NCI-H748 (cell line): ENCODE measurements around the gene LSM10.

Experiments used
- DNase-seq: peaks from one replicate; lab custom pipeline; 2025; ENCODE audit not compliant: unreplicated experiment; lab: John Stamatoyannopoulos, UW

Gene LSM10

GRCh38 chr1:36397378-36398230 lies at the start of gene LSM10:
Gene LSM10, minus strand, starts transcription at chr1:36397908. Its CDS starts 3,779 bp downstream, at chr1:36394129.
- DNase-seq, result peak; percentile 89

- no peak for DNase-seq
Observed at GRCh38 chr1:36447450-36447849, 49.7 kb upstream of the LSM10 start.

DNA sequence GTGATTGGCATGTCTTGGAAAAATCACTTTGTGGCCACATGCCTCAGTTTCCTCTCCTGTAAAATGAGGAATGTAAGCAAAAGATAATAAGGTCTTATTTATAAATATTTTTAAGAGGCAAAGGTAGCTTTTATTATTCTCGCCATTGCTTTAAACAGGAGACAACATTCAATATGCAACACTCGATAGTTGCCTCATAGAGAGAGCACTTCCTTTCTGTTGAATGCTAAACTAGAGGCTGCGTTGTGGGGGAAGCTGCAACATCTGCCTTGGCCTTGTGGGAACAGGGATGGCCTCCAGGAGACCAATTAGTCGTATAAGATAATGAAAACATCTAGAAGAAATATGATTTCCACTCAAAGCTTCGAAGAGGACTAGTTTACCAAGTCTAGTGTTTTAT lies 49.0 kb upstream of the LSM10 start:
- no peak for DNase-seq

GRCh38 chr1:36446271-36446670 lies 48.6 kb upstream of the LSM10 start:
- DNase-seq, result peak; percentile 5

- DNase-seq, result no peak
Observed at GRCh38 chr1:36443297-36443696, 45.6 kb upstream of the LSM10 start.

DNA sequence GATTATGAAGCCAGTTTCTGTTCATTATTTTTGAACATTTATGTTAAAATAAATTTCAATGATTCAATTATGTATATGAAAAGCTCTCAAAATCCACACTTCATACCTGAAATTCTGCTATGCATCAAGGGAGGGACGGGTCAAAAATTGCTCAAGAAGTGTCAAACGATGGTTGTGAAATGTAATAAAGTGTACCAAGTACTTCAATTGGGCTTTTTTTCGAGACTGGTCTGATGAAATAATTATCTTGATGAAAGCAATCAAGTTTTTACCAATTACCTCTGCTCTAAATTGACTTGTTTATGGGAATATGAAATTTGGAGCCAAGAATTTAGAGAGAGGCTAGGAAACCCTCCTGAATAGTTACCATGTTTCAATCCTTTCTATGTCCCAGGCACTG lies 44.6 kb upstream of the LSM10 start:
- no peak for DNase-seq

DNA sequence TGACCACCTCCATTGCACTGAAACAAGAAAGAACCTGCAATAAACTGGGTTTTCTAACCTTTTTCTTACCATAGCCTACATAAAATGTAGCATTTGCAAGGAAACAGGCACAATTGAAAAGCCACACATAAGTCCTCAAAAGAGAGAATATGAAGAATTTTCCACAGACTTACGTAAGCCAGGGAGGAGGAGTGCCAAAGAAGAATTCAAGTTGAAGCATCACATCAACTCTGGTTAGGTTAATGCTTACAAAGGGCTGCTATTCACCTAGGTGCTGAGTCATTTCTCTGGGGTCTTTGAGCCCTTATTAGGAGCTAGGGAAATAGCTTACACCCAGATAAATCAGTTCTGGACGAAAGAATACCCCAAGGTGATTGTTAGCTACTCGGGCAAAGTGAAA lies 42.9 kb upstream of the LSM10 start:
- DNase-seq, result no peak

GRCh38 chr1:36440044-36440443 lies 42.3 kb upstream of the LSM10 start:
- no peak for DNase-seq

- no peak for DNase-seq
Observed at GRCh38 chr1:36438715-36439114, 41.0 kb upstream of the LSM10 start.

DNA sequence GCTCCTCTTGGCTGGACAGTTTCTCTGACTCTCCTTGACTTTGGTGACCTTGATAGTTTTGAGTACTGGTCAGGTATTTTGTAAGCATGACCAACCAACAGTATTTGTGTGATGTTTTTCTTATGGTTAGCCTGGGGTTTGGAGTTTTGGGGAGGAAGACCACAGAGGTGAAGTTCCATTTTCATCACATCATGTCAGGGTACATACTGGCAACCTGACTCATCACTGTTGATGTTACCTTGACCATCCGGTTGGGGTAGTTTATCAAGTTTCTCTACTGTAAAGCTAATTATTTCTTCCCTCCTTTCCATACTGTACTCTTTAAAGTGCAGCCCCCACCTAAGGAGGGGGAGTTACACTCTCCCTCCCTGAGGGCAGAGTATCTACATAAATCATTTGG lies 39.1 kb upstream of the LSM10 start:
- DNase-seq, result no peak

- DNase-seq, result no peak
Observed at GRCh38 chr1:36433102-36433501, 35.4 kb upstream of the LSM10 start.

GRCh38 chr1:36432616-36433015 lies 34.9 kb upstream of the LSM10 start:
- no peak for DNase-seq

- no peak for DNase-seq
Observed at GRCh38 chr1:36425791-36426190, 28.1 kb upstream of the LSM10 start.

GRCh38 chr1:36421649-36422048 lies 23.9 kb upstream of the LSM10 start:
- DNase-seq, result no peak

- peak; percentile 50 for DNase-seq
Observed at GRCh38 chr1:36420836-36421317, 23.2 kb upstream of the LSM10 start.

DNA sequence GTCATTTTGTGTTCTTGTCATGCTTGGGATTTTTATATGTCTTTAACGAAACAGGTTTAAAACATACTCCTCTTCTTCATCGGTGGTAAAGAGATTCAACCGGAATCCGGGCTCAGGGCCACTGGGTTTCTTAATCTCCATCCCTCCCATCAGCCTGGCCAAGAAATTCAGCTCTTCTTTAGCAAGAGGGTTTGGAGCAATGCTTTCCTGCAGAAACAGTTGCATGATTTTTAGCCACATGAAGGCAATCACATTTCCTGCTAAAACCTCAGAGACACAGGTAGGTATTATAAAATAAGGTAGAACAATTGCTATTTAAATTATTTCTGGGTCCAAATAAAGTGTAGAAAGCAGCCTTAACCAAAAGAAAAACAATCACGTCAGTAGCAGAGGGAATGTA lies 22.7 kb upstream of the LSM10 start:
- DNase-seq, result no peak

DNA sequence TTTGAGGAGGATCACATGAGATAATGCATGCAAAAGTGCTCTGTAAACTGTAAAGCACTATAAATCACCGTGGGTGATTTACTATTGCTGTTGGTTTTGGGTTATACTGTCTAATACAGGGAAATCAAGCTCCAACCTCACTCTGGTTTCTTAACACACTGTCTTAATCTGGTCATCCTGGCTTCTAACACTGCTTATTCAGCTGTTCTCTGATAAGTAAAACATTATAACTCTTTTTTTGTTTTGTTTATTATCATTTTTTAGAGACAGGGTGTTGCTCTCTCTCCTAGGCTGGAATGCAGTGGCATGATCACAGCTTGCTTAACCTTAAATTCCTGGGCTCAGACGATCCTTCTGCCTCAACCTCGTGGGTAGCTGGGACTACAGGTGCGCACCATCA lies 21.9 kb upstream of the LSM10 start:
- no peak for DNase-seq

GRCh38 chr1:36419140-36419539 lies 21.4 kb upstream of the LSM10 start:
- no peak for DNase-seq

DNA sequence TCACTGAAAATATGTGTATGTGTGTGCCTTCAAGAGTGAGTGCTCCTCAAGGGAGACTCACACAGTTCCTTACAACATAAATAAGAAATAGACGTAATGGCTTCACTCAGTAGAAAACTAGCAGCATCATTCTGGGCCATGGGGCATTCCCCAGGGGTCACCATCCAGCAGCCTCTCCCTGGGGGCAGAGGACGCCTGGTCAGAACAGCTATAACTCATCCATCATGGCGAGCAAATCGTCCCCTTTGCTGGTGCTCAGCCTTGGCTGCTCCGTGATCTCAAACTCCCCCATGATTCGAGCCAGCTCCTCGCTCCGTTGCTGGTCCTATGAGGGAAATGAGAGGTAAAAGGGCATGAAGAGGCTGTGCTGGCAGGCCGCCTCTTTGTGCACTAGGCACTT lies 20.2 kb upstream of the LSM10 start:
- no peak for DNase-seq

DNA sequence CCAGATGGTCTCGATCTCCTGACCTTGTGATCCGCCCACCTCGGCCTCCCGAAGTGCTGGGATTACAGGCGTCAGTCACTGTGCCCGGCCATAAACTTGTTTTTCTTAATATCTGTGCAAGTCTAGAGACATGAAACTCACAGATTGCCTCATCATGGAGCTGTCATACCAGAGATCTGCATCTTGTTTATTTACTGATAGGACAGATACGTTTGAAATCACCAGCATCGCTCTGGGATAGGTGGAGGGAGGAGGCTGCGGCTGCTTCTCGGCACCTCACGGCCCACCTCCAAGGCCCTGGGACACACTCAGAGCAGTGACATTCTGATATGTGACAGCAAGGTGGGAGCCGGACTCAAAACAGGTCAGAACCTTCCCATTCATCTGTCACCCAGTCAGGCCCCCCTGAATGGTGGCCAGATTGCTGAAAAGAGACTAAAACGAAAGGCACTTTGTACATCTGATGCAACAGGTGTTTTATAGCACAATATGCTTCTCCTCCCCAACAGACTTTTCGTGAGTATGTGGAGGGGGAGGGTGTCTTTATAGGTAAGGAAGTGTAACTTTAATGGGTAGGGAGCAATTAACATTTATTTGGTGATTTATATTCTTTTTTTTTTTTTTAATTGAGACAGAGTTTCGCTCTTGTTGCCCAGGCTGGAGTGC lies 18.1 kb upstream of the LSM10 start:
- no peak for DNase-seq

DNA sequence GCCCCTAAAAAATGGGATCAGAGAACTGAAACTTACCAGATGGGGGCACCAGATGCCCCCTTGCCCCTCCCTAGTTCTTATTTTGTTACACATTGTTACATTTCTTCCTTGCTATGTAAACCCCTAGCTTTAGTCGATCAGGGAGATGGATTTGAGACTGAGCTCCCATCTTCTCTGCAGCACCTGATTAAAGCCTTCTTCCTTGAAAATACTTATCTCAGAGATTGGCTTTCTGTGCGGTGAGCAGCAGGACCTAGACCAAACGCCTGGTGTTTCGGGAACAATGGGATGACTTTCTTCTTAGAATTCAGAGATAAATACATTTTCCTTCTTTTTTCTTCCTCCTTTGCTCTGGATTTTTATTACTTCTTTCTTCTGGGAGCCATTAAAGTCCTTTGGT lies 16.7 kb upstream of the LSM10 start:
- no peak for DNase-seq
